ENCODE data around the gene SYCE1.

The SYCE1 gene

DNA sequence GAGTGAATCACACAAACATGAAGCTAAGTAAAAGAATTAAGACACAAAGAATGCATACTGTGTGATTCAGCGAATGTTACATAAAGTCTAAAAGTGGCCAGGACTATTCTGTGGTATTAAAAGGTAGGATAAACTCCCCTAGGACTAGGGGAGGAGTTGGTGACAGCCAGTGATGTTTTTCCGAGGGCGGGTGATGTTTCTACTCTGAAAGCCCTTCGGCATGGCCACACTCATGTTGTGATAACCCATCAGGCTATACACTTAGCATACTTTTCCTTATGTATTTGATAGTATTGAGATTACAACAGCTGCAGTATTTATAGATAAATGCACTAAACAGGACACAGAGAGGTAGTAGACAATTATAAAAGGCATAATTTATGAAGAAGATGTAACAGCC lies 54.0 kb downstream of the SYCE1 start:
- no peak for DNase-seq

DNA sequence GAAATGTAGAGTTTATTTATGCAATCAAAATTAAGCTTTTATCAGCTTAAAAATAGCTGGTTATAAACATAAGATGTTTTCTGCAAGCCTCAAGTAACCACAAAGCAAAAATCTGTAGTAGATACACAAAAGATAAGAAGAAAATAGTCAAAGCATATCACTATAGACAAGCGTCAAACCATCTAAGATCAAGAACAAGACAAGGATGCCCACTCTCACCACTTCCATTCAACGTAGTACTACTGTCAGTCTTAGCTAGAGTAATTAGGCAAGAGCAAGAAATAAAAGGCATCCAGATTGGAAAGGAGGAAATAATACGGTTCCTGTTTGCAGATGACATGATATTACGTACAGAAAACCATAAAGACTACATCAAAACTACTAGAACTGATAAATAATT lies 55.7 kb downstream of the SYCE1 start:
- no peak for DNase-seq
